NCI-H2171 treated with DMSO at 0.1 percent for 48 hours (cell line): ENCODE data around the gene ELN.

Experiments used
- DNase-seq: peaks from one replicate; lab custom pipeline; 2025; lab: John Stamatoyannopoulos, UW

Gene ELN

GRCh38 chr7:74061840-74062539 is 34.0 kb downstream of the ELN start:
- no peak for DNase-seq

- DNase-seq, result no peak
Measured at GRCh38 chr7:74063223-74063641, 35.3 kb downstream of the ELN start.

DNA sequence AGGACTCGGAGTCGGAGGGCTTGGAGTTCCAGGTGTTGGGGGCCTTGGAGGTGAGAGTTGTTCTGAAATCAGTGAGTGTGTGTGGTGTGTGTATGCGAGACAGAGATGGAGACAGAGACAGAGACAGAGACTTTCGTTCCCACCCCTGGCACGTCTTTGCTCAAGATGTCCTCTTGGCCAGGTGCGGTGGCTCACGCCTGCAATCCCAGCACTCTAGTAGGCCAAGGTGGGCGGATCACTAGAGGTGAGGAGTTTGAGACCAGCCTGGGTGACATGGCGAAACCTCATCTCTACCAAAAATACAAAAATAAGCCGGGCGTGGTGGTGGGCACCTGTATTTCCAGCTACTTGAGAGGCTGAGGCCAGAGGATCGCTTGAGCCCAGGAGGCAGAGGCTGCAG is 35.7 kb downstream of the ELN start:
- DNase-seq, result no peak

GRCh38 chr7:74064696-74065095 is 36.7 kb downstream of the ELN start:
- no peak for DNase-seq

DNA sequence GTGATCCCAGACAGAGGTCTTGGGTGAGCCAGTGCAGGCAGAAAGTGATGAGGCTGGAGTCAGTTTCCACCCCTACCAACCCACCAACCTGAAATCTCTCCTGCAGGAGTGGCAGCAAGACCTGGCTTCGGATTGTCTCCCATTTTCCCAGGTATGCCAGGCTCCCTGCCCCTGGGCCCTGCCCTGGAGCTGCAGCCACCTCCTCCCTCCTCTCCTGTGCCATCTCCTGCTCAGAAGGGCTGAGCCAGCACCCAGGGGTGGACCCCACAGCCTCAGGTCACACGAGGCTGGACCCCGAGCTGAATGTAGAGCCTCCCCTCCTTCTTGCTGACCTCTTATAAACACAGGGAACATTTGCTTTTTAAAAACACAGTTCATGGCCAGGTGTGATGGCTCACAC is 38.7 kb downstream of the ELN start:
- DNase-seq, result no peak

- DNase-seq, result no peak
Measured at GRCh38 chr7:74068378-74069085, 40.6 kb downstream of the ELN start.

GRCh38 chr7:74069086-74069541 is 41.1 kb downstream of the ELN start:
- DNase-seq, result no peak

- DNase-seq, result no peak
Measured at GRCh38 chr7:74069790-74070618, 42.0 kb downstream of the ELN start.

DNA sequence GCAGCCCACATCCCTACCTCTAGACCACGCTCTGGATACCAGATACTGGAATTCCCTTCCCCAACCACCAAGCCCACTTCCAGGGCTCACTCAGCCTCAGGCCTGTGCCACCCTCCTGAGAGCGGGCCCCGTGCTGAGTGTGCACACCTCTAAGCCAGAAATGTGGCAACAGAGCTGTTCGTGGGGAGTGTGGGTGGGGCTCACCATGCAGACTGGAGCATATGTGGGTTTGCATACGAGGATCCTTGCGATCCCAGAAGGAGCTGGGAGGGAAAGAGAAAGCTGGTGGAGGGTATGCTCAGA is 42.6 kb downstream of the ELN start:
- no peak for DNase-seq

GRCh38 chr7:74071121-74071520 is 43.1 kb downstream of the ELN start:
- no peak for DNase-seq

DNA sequence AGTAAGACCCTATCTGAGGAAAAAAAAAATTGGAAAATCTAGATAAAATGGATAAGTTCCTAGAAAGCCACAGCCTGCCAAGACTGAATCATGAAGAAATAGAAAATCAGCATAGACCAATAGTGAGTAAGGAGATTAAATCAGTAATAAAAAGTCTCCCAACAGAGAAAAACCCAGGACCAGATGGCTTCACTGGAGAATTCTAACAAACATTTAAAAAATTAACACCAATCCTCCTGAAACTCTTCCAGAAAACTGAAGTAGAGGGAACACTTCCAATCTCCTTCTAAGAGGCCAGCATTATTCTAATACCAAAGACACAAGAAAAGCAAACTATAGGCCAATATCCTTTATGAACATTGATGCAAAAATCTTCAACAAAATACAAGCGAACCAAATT is 46.8 kb downstream of the ELN start:
- DNase-seq, result peak; percentile 7

GRCh38 chr7:74078461-74078860 is 50.5 kb downstream of the ELN start:
- no peak for DNase-seq

GRCh38 chr7:74082770-74083116 is 54.8 kb downstream of the ELN start:
- no peak for DNase-seq

- DNase-seq, result peak; percentile 79
Measured at GRCh38 chr7:74083117-74083876, 55.3 kb downstream of the ELN start, which contains the start of gene LIMK1. TSS of gene LIMK1 (plus strand) at chr7:74083804. CDS start at chr7:74083991, 187 bp downstream.

- DNase-seq, result peak; percentile 51
Measured at GRCh38 chr7:74083928-74084721, 56.2 kb downstream of the ELN start.

DNA sequence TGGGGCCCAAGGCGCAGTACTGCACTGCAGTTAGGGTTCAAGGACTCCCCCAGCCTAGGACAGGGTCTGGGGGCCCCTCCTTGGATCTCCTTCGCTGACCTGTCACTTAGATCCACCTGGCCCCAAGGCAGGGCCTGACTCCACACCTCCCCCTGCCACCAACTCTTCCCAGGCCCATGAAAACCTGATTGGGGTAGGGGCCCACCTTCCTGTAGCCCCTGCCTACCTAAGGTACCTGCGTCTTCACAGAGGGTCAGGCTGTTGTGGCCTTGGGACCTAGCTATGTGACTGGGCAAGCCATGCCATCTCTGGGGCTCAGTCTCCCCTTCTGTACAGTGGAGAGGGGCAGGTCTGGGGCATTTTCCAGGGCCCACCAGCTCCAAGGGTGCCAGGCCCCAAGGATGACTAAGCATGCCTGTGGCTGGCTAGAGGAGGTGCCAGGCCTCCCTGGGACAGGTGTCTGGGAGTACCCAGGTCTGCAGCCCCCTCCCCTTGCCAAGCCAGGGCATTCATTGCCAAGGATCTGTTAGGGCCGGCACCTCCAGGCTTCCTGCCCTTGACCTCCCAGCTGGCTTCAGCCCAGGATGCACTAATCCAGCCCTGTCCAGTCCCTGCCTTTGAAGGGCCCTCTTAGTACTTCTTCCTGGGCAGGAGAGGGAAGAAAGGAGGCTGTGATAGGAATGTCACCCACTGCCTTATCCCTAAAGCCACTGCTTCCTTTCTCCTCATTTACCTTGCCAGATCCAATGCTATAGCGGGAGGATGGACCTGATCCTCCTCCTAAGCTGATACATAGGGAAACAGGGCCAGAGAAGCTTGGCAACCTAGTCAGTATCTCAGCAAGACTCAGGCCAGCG is 57.0 kb downstream of the ELN start:
- DNase-seq, result no peak

GRCh38 chr7:74087791-74088453 is 59.9 kb downstream of the ELN start:
- DNase-seq, result no peak

GRCh38 chr7:74092321-74092963 is 64.5 kb downstream of the ELN start:
- DNase-seq, result no peak

DNA sequence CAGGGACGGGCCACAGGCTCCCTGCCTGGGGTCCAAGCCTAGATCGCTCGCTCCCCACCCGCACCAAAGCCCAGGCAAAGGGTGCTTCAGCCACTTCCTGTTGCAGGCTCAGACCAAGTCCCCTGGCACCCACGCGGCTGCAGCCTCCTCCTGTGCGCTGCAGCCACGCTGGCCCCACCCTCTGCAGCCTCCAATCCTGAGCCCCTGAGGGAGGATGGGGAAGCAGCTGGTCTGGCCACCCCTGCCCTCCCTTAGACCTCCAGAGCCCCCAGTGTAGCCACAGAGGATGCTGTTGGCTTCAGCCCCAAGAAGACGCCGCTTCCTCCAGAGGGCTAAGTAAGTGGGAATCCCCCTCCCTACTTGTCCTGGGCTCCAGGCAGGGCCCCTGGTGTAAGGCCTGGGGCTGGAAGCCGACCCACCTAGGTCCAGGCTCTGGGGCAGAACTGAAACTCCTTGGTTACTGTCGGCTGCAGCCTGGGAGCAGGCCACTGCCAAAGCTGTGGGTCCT is 65.0 kb downstream of the ELN start:
- no peak for DNase-seq
